ENCODE data around the gene AOPEP.

The AOPEP gene

GRCh38 chr9:95061916-95062595 is 335.6 kb downstream of the AOPEP start:
- no peak for DNase-seq (ENCODE audit: low spot score)

GRCh38 chr9:95062596-95063065 is 336.1 kb downstream of the AOPEP start:
- no peak for DNase-seq (ENCODE audit: low spot score)

- no peak for DNase-seq (ENCODE audit: low spot score)
Observed at GRCh38 chr9:95063300-95063699, 336.8 kb downstream of the AOPEP start.

GRCh38 chr9:95065224-95065623 is 338.7 kb downstream of the AOPEP start:
- DNase-seq (ENCODE audit: low spot score) = no peak

GRCh38 chr9:95067057-95067456 is 340.6 kb downstream of the AOPEP start:
- DNase-seq (ENCODE audit: low spot score) = no peak

GRCh38 chr9:95067897-95068296 is 341.4 kb downstream of the AOPEP start:
- no peak for DNase-seq (ENCODE audit: low spot score)

- DNase-seq (ENCODE audit: low spot score) = no peak
Observed at GRCh38 chr9:95070549-95071021, 344.1 kb downstream of the AOPEP start.

GRCh38 chr9:95071450-95071849 is 345.0 kb downstream of the AOPEP start:
- DNase-seq (ENCODE audit: low spot score) = no peak

GRCh38 chr9:95071925-95072324 is 345.4 kb downstream of the AOPEP start:
- DNase-seq (ENCODE audit: low spot score) = no peak

- no peak for DNase-seq (ENCODE audit: low spot score)
Observed at GRCh38 chr9:95073042-95073607, 346.6 kb downstream of the AOPEP start.

- DNase-seq (ENCODE audit: low spot score) = no peak
Observed at GRCh38 chr9:95073918-95074317, 347.4 kb downstream of the AOPEP start.

- no peak for DNase-seq (ENCODE audit: low spot score)
Observed at GRCh38 chr9:95074632-95075031, 348.1 kb downstream of the AOPEP start.

- no peak for DNase-seq (ENCODE audit: low spot score)
Observed at GRCh38 chr9:95075700-95076099, 349.2 kb downstream of the AOPEP start.

GRCh38 chr9:95076696-95077052 is 350.2 kb downstream of the AOPEP start:
- no peak for DNase-seq (ENCODE audit: low spot score)

- no peak for DNase-seq (ENCODE audit: low spot score)
Observed at GRCh38 chr9:95077053-95077765, 350.7 kb downstream of the AOPEP start.

GRCh38 chr9:95077766-95078370 is 351.4 kb downstream of the AOPEP start:
- DNase-seq (ENCODE audit: low spot score) = no peak

- DNase-seq (ENCODE audit: low spot score) = no peak
Observed at GRCh38 chr9:95078511-95078910, 352.0 kb downstream of the AOPEP start.

GRCh38 chr9:95078939-95079338 is 352.4 kb downstream of the AOPEP start:
- DNase-seq (ENCODE audit: low spot score) = no peak

GRCh38 chr9:95079461-95079860 is 353.0 kb downstream of the AOPEP start:
- no peak for DNase-seq (ENCODE audit: low spot score)

- no peak for DNase-seq (ENCODE audit: low spot score)
Observed at GRCh38 chr9:95080961-95081647, 354.6 kb downstream of the AOPEP start.

- no peak for DNase-seq (ENCODE audit: low spot score)
Observed at GRCh38 chr9:95081998-95082397, 355.5 kb downstream of the AOPEP start.

GRCh38 chr9:95082401-95083084 is 356.0 kb downstream of the AOPEP start:
- DNase-seq (ENCODE audit: low spot score) = no peak

All from D341Med (cell line).